HCT116 (cell line): Measurements from ENCODE around the gene LRIT2. TPM values are rescaled to one million over a fixed set of nuclear protein-coding genes. Genes with fewer than 3 reads are reported as not detected.

Experiments
- ATAC-seq: fragments of 200-7000 bp; cut with Tn5 transposase; 2 replicates; pipeline ENCODE4 v1.9.1; 2020; ENCODE audit warnings: mild to moderate bottlenecking, moderate library complexity
- BruUV-seq: library from RNA; stranded (reverse); fragments of 400-500 nt; replicated peaks from 2 replicates; lab custom pipeline; 2021; lab: Mats Ljungman, UMichigan
- CTCF ChIA-PET: fragments of 300-600 bp; sonication (Branson Sonifier 250); formaldehyde crosslinking; loops from one replicate; lab custom pipeline; 2021; ENCODE audit warnings: antibody characterized with exemption; lab: Charles Lee
- POLR2A ChIA-PET: fragments of 300-600, 350-600 bp; sonication (Branson Sonifier 250); formaldehyde crosslinking; loops from one replicate; lab custom pipeline; 2021; ENCODE audit warnings: antibody characterized with exemption; lab: Charles Lee
- RAD21 ChIA-PET, 2 experiments: fragments of 300-600 bp; sonication (Branson Sonifier 250); formaldehyde crosslinking; loops; one replicate each; lab custom pipeline; 2023; ENCODE audit warnings: low total read pairs in 2 of 2; ENCODE audit not compliant: uncharacterized antibody in 2 of 2, unreplicated experiment in 2 of 2, low non-redundant PET in 1 of 2; lab: Charles Lee
- DNase-seq: peaks from one replicate; pipeline ENCODE4 v3.0.0-alpha.2; 2010; ENCODE audit warnings: low read depth, low spot score
- H2AFZ ChIP-seq: fragments of 200-600 bp; shearing (Covaris generic), sonication (generic); 2 replicates; pipeline ENCODE4 v1.6.1; 2017; ENCODE audit warnings: low read depth, mixed run types, mixed read lengths, antibody characterized with exemption, low read length; ENCODE audit not compliant: poor library complexity, severe bottlenecking
- H3K27ac ChIP-seq: 2 replicates; pipeline ENCODE4 v1.5.1; 2012; ENCODE audit warnings: low read depth, low read length
- H3K27me3 ChIP-seq: fragments of 200-600 bp; sonication (generic); 2 replicates; pipeline ENCODE4 v1.6.1; 2016; ENCODE audit warnings: mixed run types, low read length, mixed read lengths; ENCODE audit not compliant: insufficient read depth
- H3K36me3 ChIP-seq, 2 experiments: fragments of 200-500 bp in 1 of 2; fragments of 200-600 bp in 1 of 2; sonication (Bioruptor generic) in 1 of 2; sonication (generic) in 1 of 2; 2 replicates each; pipeline versions ENCODE4 v1.5.1 to v1.6.1; 2014 to 2016; ENCODE audit warnings: low read length in 2 of 2, inconsistent platforms in 1 of 2, mixed read lengths in 1 of 2, mixed run types in 1 of 2; ENCODE audit not compliant: insufficient read depth in 2 of 2, control insufficient read depth in 1 of 2
- H3K4me1 ChIP-seq, 2 experiments: fragments of 200-600 bp in 1 of 2; sonication (generic) in 1 of 2; 2 replicates each; pipeline versions ENCODE4 v1.5.1 to v1.6.1; 2012 to 2017; ENCODE audit warnings: low read length in 2 of 2, inconsistent platforms in 1 of 2, mild to moderate bottlenecking in 1 of 2, mixed read lengths in 1 of 2, mixed run types in 1 of 2, moderate library complexity in 1 of 2; ENCODE audit not compliant: insufficient read depth in 2 of 2, control insufficient read depth in 1 of 2
- H3K4me2 ChIP-seq: fragments of 200-600 bp; sonication (generic); 2 replicates; pipeline ENCODE4 v1.6.1; 2017; ENCODE audit warnings: mixed run types, low read length, mixed read lengths
- H3K4me3 ChIP-seq, 2 experiments: fragments of 200-600 bp in 1 of 2; sonication (generic) in 1 of 2; replicated peaks in 1 of 2; 2 replicates each; pipeline ENCODE4 v1.5.1; 2011 to 2016; ENCODE audit warnings: low read length in 2 of 2, control low read depth in 1 of 2, low read depth in 1 of 2, mild to moderate bottlenecking in 1 of 2, mixed read lengths in 1 of 2, mixed run types in 1 of 2
- H3K79me2 ChIP-seq: fragments of 200-600 bp; sonication (generic); 2 replicates; pipeline ENCODE4 v1.6.1; 2017; ENCODE audit warnings: mild to moderate bottlenecking, mixed run types, low read length, moderate library complexity, mixed read lengths; ENCODE audit not compliant: insufficient read depth
- H3K9ac ChIP-seq: fragments of 200-600 bp; sonication (generic); 2 replicates; pipeline ENCODE4 v1.6.1; 2016; ENCODE audit warnings: low read length, mixed read lengths
- H3K9me2 ChIP-seq: fragments of 200-600 bp; sonication (generic), shearing (Covaris generic); 2 replicates; pipeline ENCODE4 v1.6.1; 2017; ENCODE audit warnings: mixed run types, mild to moderate bottlenecking, moderate library complexity; ENCODE audit not compliant: insufficient read depth
- H3K9me3 ChIP-seq, 2 experiments: fragments of 200-500 bp in 1 of 2; fragments of 200-600 bp in 1 of 2; sonication (Bioruptor generic) in 1 of 2; sonication (generic) in 1 of 2; 2 replicates each; pipeline ENCODE4 v1.6.1; 2014 to 2017; ENCODE audit warnings: low read length in 2 of 2, mixed read lengths in 2 of 2, inconsistent platforms in 1 of 2, low read depth in 1 of 2, mild to moderate bottlenecking in 1 of 2, mixed run types in 1 of 2, moderate library complexity in 1 of 2; ENCODE audit not compliant: control insufficient read depth in 1 of 2, insufficient read depth in 1 of 2
- H4K20me1 ChIP-seq: fragments of 200-600 bp; sonication (generic), shearing (Covaris generic); 2 replicates; pipeline ENCODE4 v1.6.1; 2017; ENCODE audit warnings: mixed run types, mild to moderate bottlenecking, moderate library complexity; ENCODE audit not compliant: insufficient read depth
- ATF3 ChIP-seq: IDR thresholded peaks from 2 replicates; pipeline ENCODE4 v1.6.1; 2012
- CEBPB ChIP-seq: IDR thresholded peaks from 2 replicates; pipeline ENCODE4 v1.6.1; 2012; ENCODE audit warnings: low read depth
- EZH2 ChIP-seq: fragments of 200-600 bp; sonication (generic); IDR thresholded peaks from 2 replicates; pipeline ENCODE4 v1.6.1; 2017; ENCODE audit warnings: antibody characterized with exemption, mixed run types
- EZH2phosphoT487 ChIP-seq: fragments of 200-600 bp; IDR thresholded peaks from 2 replicates; pipeline ENCODE4 v1.6.1; 2018; ENCODE audit warnings: antibody characterized with exemption, borderline replicate concordance
- FOSL1 ChIP-seq: IDR thresholded peaks from 2 replicates; pipeline ENCODE4 v1.6.1; 2012; ENCODE audit warnings: low read depth
- JUND ChIP-seq: IDR thresholded peaks from 2 replicates; pipeline ENCODE4 v1.6.1; 2012
- POLR2A ChIP-seq: IDR thresholded peaks from 2 replicates; pipeline ENCODE4 v1.7.0; 2011; ENCODE audit warnings: borderline replicate concordance; ENCODE audit not compliant: insufficient read depth, insufficient read length; ENCODE audit errors: extremely low read depth
- POLR2AphosphoS5 ChIP-seq: IDR thresholded peaks from 2 replicates; pipeline ENCODE4 v1.6.1; 2011; ENCODE audit warnings: mild to moderate bottlenecking, low read depth, low read length, moderate library complexity
- RAD21 ChIP-seq: IDR thresholded peaks from 2 replicates; pipeline ENCODE4 v1.6.1; 2012; ENCODE audit warnings: low read depth, mild to moderate bottlenecking
- SIN3A ChIP-seq: IDR thresholded peaks from 2 replicates; pipeline ENCODE4 v1.6.1; 2012; ENCODE audit warnings: low read depth
- SRF ChIP-seq: IDR thresholded peaks from 2 replicates; pipeline ENCODE4 v1.6.1; 2012; ENCODE audit warnings: low read depth
- TCF7L2 ChIP-seq: IDR thresholded peaks from 2 replicates; pipeline ENCODE4 v1.7.0; 2011; ENCODE audit warnings: borderline replicate concordance, inconsistent platforms; ENCODE audit not compliant: insufficient read depth, insufficient read length; ENCODE audit errors: extremely low read depth
- ZBTB33 ChIP-seq: IDR thresholded peaks from 2 replicates; pipeline ENCODE4 v1.6.1; 2011; ENCODE audit warnings: mild to moderate bottlenecking, low read length, moderate library complexity; ENCODE audit not compliant: insufficient replicate concordance; ENCODE audit errors: extremely low read depth
- ZFX ChIP-seq: fragments of 450-650 bp; IDR thresholded peaks from 2 replicates; pipeline ENCODE4 v1.6.1; 2017
- intact Hi-C: fragments of 100-400 bp; cut with micrococcal nuclease; formaldehyde crosslinking; loops from 2 replicates; pipeline ENCODE4 v1.10.0; 2022
- total RNA-seq: library from RNA; stranded (reverse); gene quantifications from one replicate; pipeline ENCODE4 v1.2.1, GENCODE V29; 2021; ENCODE audit not compliant: unreplicated experiment

Gene LRIT2
- total RNA-seq, 1 experiment from 2014 or later = not detected

- ATAC-seq (no peak), DNase-seq (no peak)
- TF ChIP-seq FOSL1 = no peak
- TF ChIP-seq EZH2phosphoT487 = no peak
- no peak for TF ChIP-seq POLR2A
- no peak for TF ChIP-seq CEBPB
- TF ChIP-seq ZBTB33 = no peak
- no peak for TF ChIP-seq TCF7L2
- TF ChIP-seq EZH2 = no peak
- TF ChIP-seq SRF = no peak
- no peak for TF ChIP-seq ZFX
- no peak for TF ChIP-seq SIN3A
- no peak for TF ChIP-seq POLR2AphosphoS5
- TF ChIP-seq RAD21 = no peak
- TF ChIP-seq JUND = no peak
- no peak for TF ChIP-seq ATF3
- ChIA-PET CTCF (no interaction called here), POLR2A (no interaction called here), RAD21 (no interaction called here)
- no peak overlapping the region for H2AFZ ChIP-seq
- H3K9me3 ChIP-seq = no peaks in the 10 kb centered on the region
- no peaks in the 10 kb centered on the region for H3K4me1 ChIP-seq
- no peak overlapping the region for H3K27ac ChIP-seq
- H3K4me3 ChIP-seq = no peak overlapping the region
- H4K20me1 ChIP-seq = no peaks in the 10 kb centered on the region
- no peaks in the 10 kb centered on the region for H3K79me2 ChIP-seq
- H3K36me3 ChIP-seq = no peaks in the 10 kb centered on the region
- no peaks in the 10 kb centered on the region; the same call in 1 of the 2 replicates for H3K27me3 ChIP-seq
- H3K9ac ChIP-seq = no peak overlapping the region
- intact Hi-C loops = no loop called here
- no peak overlapping the region for H3K4me2 ChIP-seq
- BruUV-seq = no TSS peak
- no peaks in the 10 kb centered on the region for H3K9me2 ChIP-seq
These were observed 13.6 kb upstream of the LRIT2 start for GRCh38 chr10:84238909-84239308.
